Ovary (tissue), 3 donors: Measurements from ENCODE around the gene ZNFX1.

Source experiments
- CTCF ChIP-seq, 3 donors: fragments of 450-650 bp in 2 of 3; fragments of 200-600 bp in 1 of 3; IDR thresholded peaks; one replicate each; pipeline versions ENCODE4 v1.5.1 to v1.8.0; 2016 to 2022; ENCODE audit warnings: antibody characterized with exemption in 3 of 3, mild to moderate bottlenecking in 1 of 3
- POLR2A ChIP-seq: fragments of 450-650 bp; IDR thresholded peaks from one replicate; pipeline ENCODE4 v1.6.1; 2017; ENCODE audit warnings: antibody characterized with exemption, mild to moderate bottlenecking, moderate library complexity
- donor health status: DM: no; HTN: no; CAD: no.

GRCh38 chr20:49203011-49203410, 74.8 kb downstream of the ZNFX1 start:
- TF ChIP-seq CTCF (IDR thresholded peaks at IDR 0.05): no peak
- TF ChIP-seq POLR2A: no peak
